IPS-20b (cell line): ENCODE data around the gene SAFB.

Experiments
- H3K27ac ChIP-seq: one replicate; pipeline ENCODE4 v1.5.1; 2013; ENCODE audit warnings: low read length
- H3K27me3 ChIP-seq: 2 replicates; pipeline ENCODE4 v1.6.1; 2013; ENCODE audit warnings: mild to moderate bottlenecking, low read length, inconsistent platforms; ENCODE audit not compliant: insufficient read depth
- H3K36me3 ChIP-seq: 2 replicates; pipeline ENCODE4 v1.6.1; 2013; ENCODE audit warnings: low read depth, mild to moderate bottlenecking, inconsistent platforms, low read length, moderate library complexity; ENCODE audit not compliant: insufficient read depth
- H3K4me1 ChIP-seq: 2 replicates; pipeline ENCODE4 v1.6.1; 2013; ENCODE audit warnings: mild to moderate bottlenecking, control low read depth, inconsistent platforms, low read length, moderate library complexity; ENCODE audit not compliant: insufficient read depth
- H3K4me3 ChIP-seq: 2 replicates; pipeline ENCODE4 v1.5.1; 2013; ENCODE audit warnings: mild to moderate bottlenecking, low read length, inconsistent platforms
- H3K9ac ChIP-seq: 2 replicates; pipeline ENCODE4 v1.6.1; 2013; ENCODE audit warnings: low read depth, mild to moderate bottlenecking, inconsistent platforms, low read length, moderate library complexity
- H3K9me3 ChIP-seq: 2 replicates; pipeline ENCODE4 v1.6.1; 2013; ENCODE audit warnings: mild to moderate bottlenecking, low read depth, low read length, inconsistent platforms; ENCODE audit not compliant: insufficient read depth

The SAFB gene

DNA sequence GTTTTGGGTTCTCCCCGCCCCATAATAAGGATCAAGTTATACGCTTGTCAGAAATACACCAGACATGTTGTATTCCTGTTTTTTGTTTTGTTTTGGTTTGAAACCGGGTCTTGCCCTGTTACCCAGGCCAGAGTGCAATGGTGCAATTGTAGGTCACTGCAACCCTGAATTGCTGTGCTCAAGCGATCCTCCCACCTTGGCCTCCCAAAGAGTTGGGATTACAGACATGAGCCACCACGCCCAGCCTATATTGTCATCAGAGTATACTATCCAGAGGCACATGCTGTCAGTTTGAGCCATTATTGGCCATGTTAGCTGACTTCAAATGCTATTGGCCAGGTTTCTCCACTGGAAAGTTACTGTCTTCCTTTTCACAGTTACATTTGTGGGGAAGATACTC, 9.8 kb downstream of the SAFB start:
- no peaks in the 10 kb centered on the region for H3K9me3 ChIP-seq
- no peak overlapping the region for H3K4me3 ChIP-seq
- no peak overlapping the region for H3K27ac ChIP-seq
- H3K4me1 ChIP-seq = no peaks in the 10 kb centered on the region
- peaks cover 68% of the 10 kb centered on the region for H3K36me3 ChIP-seq
- H3K27me3 ChIP-seq = no peaks in the 10 kb centered on the region
- H3K9ac ChIP-seq = no peak overlapping the region

DNA sequence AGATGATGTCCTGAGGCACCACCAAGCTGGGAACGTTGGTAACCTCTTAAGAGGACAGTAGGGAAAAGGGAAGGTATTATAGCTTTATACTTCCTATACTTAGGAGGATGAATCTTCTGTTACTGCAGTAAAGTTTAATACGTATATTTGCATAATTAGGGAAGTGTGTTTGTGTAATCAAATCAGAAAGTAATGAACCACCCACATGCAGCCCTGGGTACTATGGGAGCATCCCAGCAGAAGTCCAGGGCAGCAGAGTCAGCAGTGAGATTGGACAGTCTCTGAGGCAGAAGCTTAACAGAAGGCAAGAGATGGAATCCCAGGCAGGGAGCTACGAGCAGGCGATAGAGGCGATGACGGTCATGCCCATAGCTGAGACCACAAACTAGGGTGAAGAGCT, 12.5 kb downstream of the SAFB start:
- Histone ChIP-seq H3K4me1 (no peaks in the 10 kb centered on the region), H3K9me3 (no peaks in the 10 kb centered on the region), H3K27ac (no peak overlapping the region), H3K36me3 (peaks cover 48% of the 10 kb centered on the region), H3K9ac (no peak overlapping the region), H3K4me3 (no peak overlapping the region), H3K27me3 (no peaks in the 10 kb centered on the region)

DNA sequence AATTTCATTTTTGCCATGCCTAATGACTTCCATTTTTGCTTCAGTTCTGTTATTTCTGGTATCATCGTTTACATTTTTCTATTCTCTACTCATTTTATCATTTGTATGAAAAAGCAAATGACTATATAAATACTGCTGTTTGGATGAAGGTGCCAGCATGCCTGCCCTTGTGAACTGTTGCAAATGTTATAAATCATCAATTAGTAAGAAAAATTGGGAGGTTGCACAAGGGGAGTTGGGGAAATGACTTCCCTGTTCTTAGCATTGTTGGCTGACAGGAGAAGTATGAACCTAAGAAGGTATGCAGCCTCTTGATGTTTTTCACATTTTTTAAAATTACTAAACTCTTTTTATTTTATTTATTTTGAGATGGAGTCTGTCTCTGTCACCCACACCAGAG, 15.1 kb downstream of the SAFB start:
- Histone ChIP-seq H3K9me3 (no peaks in the 10 kb centered on the region), H3K4me1 (no peaks in the 10 kb centered on the region; the same call in 1 of the 2 replicates), H3K36me3 (peaks cover 49% of the 10 kb centered on the region), H3K4me3 (no peak overlapping the region), H3K9ac (no peak overlapping the region), H3K27me3 (no peaks in the 10 kb centered on the region), H3K27ac (no peak overlapping the region)

DNA sequence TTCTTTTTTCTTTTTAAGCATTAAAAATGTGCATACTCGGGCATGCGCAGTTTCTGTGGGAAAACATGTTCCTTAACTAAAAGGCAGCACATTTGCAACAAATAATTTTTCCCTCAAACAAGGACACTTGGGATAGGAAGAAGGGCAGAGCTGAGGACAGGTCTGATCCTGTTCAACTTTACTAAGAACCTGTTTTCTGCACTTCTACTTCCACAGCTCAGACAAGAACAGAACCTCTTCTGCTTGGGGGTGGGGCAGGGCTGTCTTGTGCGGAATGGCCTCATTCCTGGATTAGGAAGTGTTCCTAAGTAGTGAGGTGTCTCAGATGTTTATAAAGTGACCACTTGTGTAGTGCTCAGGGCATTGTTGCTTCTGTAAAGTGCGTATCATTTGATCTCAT, 18.3 kb downstream of the SAFB start:
- Histone ChIP-seq H3K27me3 (no peaks in the 10 kb centered on the region), H3K4me3 (no peak overlapping the region), H3K4me1 (no peaks in the 10 kb centered on the region; the same call in 1 of the 2 replicates), H3K27ac (no peak overlapping the region), H3K9me3 (no peaks in the 10 kb centered on the region), H3K9ac (no peak overlapping the region), H3K36me3 (peaks cover 68% of the 10 kb centered on the region)

DNA sequence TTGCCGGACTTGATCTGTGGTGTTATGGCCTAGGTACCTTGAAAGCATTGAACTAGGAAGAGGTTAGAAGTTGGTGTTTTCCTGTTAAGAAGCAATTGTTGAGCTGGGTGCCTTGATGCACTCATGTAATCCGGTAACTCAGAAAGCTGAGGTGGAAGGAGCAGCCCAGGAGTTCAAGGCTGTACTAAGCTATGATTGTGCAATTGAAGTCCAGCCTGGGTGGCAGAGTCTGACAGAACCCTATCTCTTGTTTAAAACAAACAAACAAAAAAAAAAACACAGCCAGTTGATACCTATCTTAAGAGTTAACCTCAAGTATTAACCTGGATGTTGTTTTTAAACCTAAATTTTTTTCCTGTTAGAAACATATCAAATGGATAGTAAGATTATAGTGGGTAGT, 19.3 kb downstream of the SAFB start:
- H3K36me3 ChIP-seq = peaks cover 73% of the 10 kb centered on the region
- no peak overlapping the region for H3K4me3 ChIP-seq
- no peaks in the 10 kb centered on the region for H3K9me3 ChIP-seq
- H3K27ac ChIP-seq = no peak overlapping the region
- H3K4me1 ChIP-seq = no peaks in the 10 kb centered on the region; the same call in 1 of the 2 replicates
- no peaks in the 10 kb centered on the region for H3K27me3 ChIP-seq
- no peak overlapping the region for H3K9ac ChIP-seq

DNA sequence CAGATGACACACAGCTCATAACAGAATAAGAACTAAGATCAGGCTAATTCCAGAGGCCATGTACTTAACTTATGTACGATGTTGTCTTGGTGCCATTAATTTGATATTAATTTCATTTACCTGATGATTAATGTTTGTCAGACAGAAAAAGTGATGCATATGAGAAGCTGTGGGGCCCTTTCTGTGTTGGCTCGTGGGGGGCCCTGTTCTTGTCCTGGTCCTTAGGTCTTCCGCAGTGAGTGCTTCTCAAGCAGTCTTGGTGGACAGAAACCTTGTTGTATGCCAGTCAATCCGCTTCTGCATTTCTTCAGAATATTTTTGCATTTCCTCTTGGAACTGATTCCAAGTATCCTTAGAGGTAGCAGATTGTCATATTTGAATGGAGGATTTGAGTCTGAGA, 20.2 kb downstream of the SAFB start:
- H3K36me3 ChIP-seq = peaks cover 75% of the 10 kb centered on the region
- no peaks in the 10 kb centered on the region for H3K27me3 ChIP-seq
- H3K9me3 ChIP-seq = no peaks in the 10 kb centered on the region
- H3K4me3 ChIP-seq = no peak overlapping the region
- H3K9ac ChIP-seq = no peak overlapping the region
- H3K4me1 ChIP-seq = no peaks in the 10 kb centered on the region; the same call in 1 of the 2 replicates
- no peak overlapping the region for H3K27ac ChIP-seq

DNA sequence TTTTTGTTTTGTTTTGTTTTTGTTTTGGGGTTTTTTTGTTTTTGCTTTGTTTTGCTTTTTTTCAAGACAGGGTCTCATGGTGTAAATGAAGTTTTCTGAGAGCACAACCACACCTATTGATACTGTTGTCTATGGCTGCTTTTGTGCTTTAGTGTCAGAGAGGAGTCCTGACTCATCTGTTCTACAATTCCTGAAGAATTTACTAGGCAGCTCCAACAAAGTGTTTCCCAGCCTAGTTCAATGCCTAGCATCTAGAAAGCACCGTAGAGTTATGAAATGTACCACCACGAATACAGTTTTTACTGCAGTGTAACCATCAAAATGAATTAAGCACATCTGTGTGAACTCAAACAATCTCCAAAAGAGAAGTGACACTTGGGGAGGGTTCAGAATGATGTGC, 21.2 kb downstream of the SAFB start:
- Histone ChIP-seq H3K9me3 (no peaks in the 10 kb centered on the region), H3K36me3 (peaks cover 81% of the 10 kb centered on the region), H3K27ac (no peak overlapping the region), H3K4me3 (no peak overlapping the region), H3K9ac (no peak overlapping the region), H3K4me1 (no peaks in the 10 kb centered on the region; the same call in 1 of the 2 replicates), H3K27me3 (no peaks in the 10 kb centered on the region)

DNA sequence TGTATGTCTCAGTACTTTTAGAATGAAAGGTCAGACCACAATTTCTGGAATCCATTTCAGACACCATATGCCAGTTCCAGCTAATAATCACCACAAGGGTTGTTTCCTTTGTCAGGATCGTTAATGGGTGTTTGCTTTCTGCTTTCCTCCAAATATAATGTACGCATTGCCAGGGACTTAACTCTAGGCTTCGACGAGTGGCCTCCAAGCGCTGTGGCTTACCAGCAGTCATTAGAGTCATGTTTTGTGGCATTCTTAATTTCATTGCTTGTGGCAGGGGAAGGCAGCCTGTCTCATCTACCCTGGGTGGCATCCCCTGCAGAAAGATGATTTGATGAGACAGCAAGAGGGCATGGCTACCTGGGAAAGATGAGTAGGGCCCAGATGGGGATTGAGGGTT, 22.5 kb downstream of the SAFB start:
- Histone ChIP-seq H3K9ac (no peak overlapping the region), H3K4me1 (no peaks in the 10 kb centered on the region; the same call in 1 of the 2 replicates), H3K4me3 (no peak overlapping the region), H3K27ac (no peak overlapping the region), H3K9me3 (no peaks in the 10 kb centered on the region), H3K27me3 (no peaks in the 10 kb centered on the region), H3K36me3 (peaks cover 89% of the 10 kb centered on the region)

DNA sequence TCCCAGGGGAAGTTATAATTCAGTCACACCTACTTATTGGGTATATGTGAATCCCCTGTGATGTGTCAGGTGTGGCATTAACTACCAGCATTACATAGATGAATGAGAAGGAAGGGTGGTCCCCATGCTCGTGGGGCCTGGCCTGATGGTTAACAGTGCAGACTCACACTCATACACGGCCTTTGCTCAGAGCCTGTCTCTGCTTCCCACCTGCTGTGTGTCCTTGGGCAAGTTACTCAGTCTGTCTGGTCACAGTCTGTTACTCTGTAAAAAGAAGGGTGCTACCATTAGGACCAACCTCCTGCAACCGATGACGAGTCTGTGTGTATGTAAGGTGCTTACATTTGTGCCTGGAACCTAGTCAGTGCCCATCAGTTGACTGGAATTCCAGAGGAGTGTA, 23.8 kb downstream of the SAFB start:
- Histone ChIP-seq H3K9me3 (no peaks in the 10 kb centered on the region), H3K4me3 (no peak overlapping the region), H3K36me3 (peaks cover 92% of the 10 kb centered on the region), H3K4me1 (no peaks in the 10 kb centered on the region; the same call in 1 of the 2 replicates), H3K9ac (no peak overlapping the region), H3K27ac (no peak overlapping the region), H3K27me3 (no peaks in the 10 kb centered on the region)

DNA sequence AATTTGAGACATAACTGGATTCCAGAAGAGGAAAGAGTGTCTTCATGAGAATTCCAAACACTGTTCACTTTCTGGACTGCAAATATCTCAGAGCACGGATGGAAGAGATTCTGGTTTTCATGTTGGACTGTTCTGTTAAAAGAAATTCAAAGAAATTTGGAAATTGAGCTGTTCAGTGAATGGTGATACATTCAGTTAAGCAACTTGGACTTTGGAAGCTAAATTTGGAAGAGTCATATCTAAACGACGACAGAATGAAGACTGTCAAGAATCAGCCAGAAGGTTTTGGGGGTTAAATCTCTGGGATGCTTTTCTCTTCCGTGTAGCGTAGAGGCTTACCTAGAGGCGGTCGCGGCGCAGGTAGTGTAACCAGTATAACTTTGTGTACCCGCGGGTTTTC, 25.6 kb downstream of the SAFB start:
- no peaks in the 10 kb centered on the region for H3K9me3 ChIP-seq
- no peak overlapping the region for H3K27ac ChIP-seq
- no peaks in the 10 kb centered on the region for H3K27me3 ChIP-seq
- no peak overlapping the region for H3K9ac ChIP-seq
- H3K4me1 ChIP-seq = no peaks in the 10 kb centered on the region
- H3K4me3 ChIP-seq = no peak overlapping the region
- H3K36me3 ChIP-seq = peaks cover 94% of the 10 kb centered on the region

DNA sequence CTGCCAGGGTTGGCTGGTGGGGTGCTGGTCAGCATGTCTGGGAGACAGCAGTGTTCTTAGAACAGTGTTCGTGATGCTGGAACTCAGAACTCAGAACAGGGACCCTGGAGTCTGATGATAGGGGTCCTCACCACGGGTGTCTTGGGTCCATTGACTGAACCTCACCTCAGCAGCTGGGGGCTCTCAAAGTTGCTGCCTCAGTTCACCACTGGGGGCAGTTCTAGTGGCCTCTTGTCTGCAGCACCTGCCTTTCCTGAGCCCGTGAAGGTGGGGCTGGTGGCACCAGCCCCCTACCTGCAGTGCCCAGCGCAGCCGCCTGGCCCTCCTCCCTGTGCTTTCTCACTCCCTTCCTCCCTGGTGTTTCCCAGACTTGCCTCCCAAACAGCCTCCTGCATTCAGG, 28.5 kb downstream of the SAFB start:
- no peak overlapping the region for H3K9ac ChIP-seq
- no peak overlapping the region for H3K27ac ChIP-seq
- H3K36me3 ChIP-seq = peaks cover 94% of the 10 kb centered on the region
- H3K9me3 ChIP-seq = no peaks in the 10 kb centered on the region
- H3K27me3 ChIP-seq = no peaks in the 10 kb centered on the region
- no peaks in the 10 kb centered on the region for H3K4me1 ChIP-seq
- no peak overlapping the region for H3K4me3 ChIP-seq

DNA sequence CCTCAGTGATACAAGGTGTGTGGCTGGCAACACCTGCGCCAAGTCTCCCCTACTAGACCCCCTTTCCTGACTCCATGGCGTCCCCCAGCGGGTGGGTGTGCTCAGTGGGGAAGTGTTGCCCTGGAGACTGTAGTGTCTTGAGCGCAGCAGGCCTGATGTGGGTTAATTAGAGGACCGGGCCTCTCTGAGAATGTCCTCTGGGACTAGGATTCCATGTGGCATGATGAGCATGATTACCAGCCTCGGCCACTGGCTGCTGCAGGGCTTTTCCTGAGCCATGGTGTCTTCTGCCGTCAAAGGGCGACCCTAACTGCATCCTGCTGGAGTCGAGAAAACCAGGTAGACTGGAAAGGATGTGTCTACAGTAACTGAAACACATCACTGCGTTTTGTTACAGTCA, 29.4 kb downstream of the SAFB start:
- Histone ChIP-seq H3K27me3 (no peaks in the 10 kb centered on the region), H3K4me1 (no peaks in the 10 kb centered on the region), H3K36me3 (peaks cover 92% of the 10 kb centered on the region), H3K4me3 (no peak overlapping the region), H3K9me3 (no peaks in the 10 kb centered on the region), H3K27ac (no peak overlapping the region), H3K9ac (no peak overlapping the region)

DNA sequence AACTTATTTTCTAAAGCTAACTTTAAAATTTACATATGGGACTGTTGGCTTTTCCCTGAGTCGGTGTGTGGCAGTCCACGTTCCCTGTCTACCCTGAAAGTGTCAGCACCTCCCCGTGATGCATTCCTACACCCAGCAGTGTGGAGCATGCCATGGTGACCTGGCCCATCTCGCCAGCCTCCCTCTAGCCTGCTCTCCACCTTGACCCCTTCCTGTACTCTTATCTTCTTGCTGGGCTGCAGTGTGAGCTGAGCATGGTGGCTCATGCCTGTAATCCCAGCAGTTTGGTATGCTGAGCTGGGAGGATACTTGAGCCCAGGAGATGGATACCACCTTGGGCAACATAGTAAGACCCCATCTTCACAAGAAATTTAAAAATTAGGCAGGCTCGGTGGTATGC, 32.0 kb downstream of the SAFB start:
- Histone ChIP-seq H3K4me3 (no peak overlapping the region), H3K9me3 (no peaks in the 10 kb centered on the region), H3K4me1 (no peaks in the 10 kb centered on the region), H3K9ac (no peak overlapping the region), H3K27ac (no peak overlapping the region), H3K27me3 (no peaks in the 10 kb centered on the region), H3K36me3 (peaks cover 94% of the 10 kb centered on the region)
